SIG-M5 treated with dmso at 0.1 percent for 504 hours (cell line): ENCODE data around the gene ARMC3.
"Not testable (repeated sequence)": the region's sequence is repeated elsewhere in the genome, so short reads cannot be mapped to it uniquely, and the experiment has no call there.

ENCODE experiments used
- DNase-seq: peaks from one replicate; lab custom pipeline; 2025; ENCODE audit not compliant: unreplicated experiment; lab: John Stamatoyannopoulos, UW

ARMC3 gene

DNA sequence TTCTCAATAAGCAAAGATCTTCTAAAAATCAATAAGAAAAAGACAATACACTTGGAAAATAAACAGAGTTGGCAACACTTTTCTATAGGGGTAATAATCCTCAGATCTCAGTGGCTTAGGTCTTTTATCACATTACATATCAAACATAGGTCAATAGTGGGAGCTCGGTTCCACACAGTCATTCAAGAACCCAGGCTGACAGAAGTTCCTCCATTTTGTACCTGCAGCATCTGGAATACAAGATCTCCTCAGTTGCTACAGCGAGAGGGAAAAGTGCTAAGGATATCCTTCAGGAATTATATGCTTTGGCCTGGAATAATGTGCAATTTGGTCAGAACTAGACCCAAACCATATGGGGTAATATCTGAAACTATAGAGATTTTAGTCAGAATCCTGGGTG, 112.1 kb downstream of the ARMC3 start:
- DNase-seq = no peak

DNA sequence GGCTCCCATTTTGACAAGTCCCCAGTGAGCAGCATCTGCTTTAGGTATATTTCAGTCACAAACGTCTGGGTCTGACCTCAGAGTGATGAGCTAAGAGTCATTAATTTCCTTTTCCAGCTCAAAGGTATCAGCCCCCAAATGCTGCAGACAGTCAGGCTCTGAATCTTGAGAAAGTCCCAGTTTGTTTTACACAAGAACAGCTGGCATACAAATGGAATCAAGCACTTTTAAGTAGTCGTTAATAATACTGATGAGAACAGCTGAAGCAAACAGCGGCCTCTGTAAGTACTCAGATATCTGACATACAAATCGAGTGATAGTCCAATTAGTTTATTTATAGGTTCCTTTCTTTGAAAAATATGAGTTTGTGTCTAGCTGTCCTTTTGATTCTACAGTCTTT, 118.2 kb downstream of the ARMC3 start:
- no peak for DNase-seq

DNA sequence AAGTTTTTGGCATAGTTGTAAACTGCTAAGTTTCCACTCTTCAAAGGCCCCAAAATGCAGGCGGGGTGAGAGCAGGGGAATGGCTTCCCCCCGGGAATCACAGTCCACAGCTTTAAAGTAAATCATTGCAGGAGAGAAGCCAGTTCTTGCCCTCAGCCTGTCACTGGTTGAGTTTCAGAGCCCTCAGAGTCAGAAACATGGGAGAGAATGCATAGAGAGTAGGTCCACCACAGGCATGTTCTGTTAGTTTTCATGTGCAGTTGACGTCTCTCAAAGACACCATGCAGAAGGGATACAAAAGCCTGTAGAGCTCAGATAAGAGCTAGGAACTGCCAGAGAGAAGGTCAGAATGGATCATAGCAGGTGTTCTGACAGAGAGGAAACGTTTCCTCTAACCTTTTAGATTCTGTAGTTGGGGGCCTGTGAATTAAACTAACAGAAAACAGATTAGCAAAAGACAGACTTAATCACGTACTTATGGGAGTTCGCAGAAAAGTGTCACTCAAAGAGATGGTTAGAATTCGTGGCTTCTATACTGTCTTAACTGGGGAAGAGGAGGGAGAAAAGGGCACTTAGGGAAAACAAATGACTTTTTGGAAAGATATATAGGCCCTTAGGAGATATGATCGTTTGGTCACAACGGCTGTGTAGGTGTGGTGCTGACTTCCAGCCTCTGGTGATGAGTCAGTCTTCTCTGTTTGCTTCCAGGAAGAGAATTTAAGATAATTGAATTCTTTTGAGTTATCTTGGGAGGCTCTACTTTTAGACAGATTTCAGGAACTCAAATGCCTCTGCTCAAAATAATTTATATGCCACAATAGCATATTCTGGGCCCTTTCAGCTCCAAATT, 119.6 kb downstream of the ARMC3 start:
- no peak for DNase-seq

DNA sequence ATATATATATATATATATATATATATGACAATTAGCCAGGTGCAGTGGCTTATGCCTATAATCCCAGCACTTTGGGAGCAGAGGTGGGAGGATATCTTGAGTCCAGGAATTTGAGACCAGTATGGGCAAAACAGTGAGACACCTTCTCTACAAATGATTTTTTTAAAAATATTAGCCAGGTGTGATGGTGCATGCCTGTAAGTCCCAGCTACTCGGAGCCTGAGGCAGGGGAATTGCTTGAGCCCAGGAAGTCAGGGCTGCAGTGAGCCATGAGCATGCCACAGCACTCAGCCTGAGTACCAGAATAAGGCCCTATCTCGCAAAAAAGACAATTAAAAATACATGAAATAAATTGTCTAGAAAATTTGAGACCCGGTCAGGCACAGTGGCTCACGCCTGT, 120.3 kb downstream of the ARMC3 start:
- no peak for DNase-seq

DNA sequence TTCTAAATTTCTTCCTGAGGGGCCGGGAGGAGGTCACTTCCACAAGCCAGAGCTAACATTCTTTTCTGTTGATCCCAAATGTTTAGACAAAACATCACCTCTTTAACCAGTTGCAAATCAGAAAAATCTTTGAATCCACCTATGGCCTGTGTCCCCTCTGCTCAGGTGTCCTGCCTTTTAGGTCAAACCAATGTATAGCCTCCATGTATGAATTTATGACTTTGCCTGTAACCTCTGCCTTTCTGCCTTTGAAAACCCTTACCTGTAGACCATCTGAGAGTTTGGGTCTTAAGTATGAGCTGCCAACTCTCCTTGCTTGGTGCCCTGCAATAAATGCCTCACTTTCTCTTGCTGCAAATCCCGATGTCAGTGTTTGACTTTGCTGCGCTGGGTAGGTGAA, 123.4 kb downstream of the ARMC3 start:
- DNase-seq = no peak

DNA sequence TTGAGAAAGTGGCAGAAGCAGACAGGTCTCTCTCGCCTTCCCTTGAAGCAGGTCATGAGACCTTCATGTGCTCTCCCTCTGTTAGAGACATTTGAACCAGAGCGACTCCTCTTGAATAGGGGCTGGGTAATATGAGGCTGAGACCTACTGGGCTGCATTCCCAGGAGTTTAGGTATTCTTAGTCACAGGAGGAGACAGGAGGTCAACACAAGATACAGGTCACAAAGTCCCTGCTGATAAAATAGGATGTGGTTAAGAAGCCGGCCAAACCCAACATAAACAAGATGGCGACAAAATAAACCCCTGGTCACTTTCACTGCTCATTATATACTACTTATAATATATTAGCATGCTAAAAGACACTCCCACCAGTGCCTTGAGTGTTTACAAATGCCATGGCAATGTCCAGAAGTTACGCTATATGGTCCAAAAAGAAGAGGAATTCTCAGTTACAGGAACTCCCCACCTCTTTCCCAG, 124.0 kb downstream of the ARMC3 start:
- no peak for DNase-seq

DNA sequence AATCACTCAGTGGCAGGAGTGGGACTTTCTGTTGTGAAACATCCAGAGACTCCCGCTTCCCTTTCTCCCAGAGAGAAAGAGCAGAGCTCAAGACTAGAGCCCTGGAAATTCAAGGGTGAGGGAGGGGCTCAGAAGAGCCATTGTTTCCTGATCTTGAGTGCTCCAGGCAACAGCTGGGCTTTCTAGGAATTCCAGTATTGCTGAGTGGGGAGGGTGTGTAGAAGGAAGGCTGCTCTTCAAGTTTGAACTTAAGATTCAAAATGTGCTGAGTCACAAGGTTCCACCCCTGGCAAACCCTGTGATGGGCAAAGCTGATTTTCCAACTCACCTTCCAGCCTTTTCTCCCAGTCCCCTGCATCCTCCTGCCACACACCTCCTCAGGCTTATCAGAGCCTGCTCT, 125.2 kb downstream of the ARMC3 start:
- DNase-seq = peak; percentile 31

DNA sequence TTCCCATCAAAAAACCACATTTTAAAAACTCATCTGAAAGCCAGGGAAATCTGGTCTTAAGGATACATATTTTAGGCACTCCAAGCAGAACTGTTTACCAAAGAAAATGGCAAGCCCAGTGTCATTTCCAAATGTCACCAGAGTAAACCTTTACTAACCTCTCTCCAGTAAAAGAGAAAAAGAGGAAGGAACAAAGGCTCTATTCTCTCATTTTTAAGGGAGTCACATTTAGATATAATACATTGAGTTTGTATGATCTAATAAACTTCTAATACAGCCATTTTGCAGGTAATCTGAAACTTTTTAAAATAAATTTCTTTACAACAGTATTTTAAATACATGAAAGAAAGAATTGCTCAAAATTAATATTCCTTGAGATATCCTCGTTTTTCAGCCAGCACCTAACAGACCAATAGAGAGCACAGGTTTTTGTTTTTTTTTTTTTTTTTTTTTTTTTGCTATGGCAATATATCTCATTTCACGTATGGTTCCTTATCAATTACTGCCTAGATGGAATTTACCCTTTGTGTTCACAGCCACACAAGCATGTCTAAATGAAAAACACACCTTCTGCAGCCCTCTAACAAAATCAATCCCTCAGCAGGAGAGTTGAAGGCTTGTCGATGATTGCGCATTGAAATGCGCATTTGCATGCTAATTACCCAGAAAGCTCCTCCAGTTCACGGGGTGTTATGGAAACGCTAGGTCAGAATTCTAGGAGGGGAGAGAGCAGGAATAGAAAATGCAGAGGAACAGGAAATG, 127.8 kb downstream of the ARMC3 start:
- DNase-seq = no peak

DNA sequence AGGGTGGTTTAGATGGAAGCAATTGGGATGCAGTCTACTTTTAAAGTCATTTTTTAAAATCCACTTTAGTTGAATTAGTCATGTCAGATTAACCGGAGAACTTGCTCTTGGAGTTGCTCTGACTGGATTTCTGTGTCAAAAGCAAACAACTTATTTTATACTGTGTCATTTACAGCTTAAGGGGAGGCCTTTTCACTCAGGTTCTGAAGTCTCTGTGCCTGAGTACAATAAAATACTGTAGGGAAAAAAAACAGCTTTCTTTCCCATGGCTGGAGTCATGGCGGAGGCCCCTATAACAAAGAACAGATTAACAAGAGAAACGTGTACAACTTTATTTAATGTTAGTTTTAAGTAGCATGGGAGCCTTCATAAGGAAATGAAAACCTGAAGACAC, 128.3 kb downstream of the ARMC3 start:
- DNase-seq = no peak

DNA sequence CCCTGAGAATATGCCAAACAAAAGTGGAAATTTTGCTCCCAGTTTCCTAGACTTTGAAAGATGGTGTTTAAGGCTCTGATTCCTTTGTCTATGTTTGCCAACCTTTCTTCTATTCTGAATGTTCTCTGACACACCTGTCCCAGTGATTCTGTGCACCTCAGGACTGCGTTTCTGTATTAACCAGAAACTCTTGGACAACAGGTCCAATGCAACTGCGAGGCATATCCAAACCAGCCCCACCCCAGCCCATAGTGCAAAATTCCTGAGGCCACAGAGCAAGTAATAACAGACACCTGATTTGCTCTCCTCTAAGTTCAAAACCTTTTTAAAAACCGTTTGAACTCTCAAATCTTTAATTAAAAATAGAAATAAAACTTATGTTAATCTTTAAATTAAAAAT, 130.5 kb downstream of the ARMC3 start:
- DNase-seq = no peak

DNA sequence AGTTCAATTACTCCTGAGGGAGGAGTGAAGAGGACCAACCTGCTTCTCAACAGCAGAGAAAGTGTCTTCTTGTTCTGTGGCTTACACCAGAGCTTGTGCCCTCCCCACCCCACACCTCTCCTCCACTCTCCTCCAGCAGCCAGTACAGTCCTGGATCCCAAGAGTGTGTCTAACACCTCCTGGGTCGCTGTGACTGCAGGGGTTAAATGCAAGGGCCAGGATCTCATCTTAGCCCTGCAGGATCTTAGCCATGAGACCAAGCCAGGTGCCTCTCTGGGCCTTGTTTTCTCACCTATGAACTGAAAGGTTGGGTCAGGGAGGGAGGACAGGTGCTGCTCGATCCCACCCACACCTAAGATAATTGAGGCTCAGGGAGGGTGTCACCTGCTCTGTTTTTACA, 133.1 kb downstream of the ARMC3 start:
- no peak for DNase-seq

DNA sequence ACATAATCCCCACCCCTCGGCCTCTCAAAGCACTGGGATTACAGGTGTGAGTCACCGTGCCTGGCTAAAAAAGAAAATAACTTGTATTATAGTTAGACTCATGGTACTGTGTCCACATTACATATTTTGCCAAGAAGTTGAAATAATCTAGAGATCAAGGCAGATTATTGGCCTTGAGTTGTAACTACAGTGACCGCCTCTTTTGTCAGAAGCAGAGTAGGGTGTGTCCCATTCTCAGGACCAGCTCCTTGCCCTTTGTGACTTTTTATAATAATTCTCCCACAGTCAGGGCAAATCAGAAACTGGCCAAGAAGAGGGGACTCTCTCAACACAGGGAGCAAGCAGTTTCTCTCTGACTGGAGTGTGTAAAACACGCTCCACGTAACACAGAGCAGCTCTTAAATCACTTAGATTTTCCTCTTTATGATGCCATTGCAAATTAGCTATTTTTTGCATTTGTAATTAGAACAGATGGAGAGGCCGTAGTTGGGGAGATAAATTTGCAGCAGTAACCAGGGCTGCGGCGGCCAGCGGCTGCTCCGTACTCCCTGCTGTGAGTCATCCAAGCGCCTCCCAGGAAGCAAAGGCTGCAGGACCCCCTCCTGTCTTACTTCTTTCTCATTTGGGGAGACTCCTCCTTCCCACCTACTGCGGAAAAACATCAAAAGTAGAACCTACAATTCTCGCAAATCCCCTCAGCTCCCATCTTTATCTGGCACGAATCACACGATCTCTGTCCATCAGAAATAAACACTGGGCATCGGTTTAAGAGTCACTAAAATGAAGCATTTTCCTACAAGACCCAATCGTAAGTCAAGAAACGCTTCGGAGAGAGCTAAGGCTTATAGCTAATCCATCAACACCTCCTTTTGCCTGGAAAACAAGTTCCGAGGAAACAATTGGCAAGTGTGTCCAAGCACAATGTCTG, 135.5 kb downstream of the ARMC3 start:
- DNase-seq = no peak

DNA sequence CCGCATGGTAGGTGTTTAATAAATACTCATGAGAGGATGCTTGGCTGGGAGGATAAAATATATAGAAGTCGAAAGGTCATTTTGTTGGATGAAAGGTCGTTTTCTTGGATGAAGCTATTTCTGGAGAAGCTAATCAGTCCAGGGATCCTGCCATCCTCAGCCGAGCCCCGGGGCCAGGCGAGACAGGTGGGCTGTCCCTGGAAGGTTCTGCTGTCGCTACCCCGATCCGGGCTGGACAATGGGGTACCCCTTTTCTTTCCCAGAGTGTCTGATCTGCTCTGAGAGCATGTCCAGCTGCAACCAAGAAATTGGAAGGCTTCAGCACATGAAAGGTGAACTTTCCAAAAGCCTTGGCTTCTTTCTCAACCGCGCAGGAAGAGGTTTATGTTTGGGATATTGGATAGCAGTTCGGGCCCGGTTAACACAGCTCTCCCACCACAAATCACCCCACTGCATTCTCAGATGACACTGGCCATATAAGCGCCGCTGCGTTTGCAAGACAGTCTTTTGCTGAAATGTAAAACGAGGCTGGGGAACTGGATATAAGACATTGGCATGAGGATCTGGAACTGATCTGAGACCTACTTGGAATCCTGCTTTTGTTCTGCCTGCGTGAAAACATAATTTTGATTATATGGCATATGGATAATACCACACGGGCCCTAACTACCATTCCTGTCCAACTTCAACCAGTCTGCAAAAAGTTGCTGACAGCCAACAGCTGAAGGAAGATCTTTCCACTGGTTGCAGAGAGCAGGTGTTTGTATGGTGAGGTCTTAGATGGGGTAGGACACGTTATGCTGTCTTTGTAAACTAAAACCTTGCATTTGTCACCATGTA, 136.3 kb downstream of the ARMC3 start:
- no peak for DNase-seq

DNA sequence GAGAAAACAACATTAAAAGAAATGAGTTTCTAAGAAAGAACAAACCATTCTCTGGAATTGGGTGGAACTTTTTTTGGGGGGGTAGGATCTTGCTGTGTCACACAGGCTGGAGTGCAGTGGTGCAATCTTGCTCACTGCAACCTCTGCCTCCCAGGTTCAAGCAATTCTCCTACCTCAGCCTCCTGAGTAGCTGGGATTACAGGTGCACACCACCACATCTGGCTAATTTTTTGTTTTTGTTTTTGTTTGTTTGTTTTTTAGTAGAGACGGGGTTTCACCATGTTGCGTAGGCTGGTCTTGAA, 136.9 kb downstream of the ARMC3 start:
- not testable (repeated sequence) for DNase-seq

DNA sequence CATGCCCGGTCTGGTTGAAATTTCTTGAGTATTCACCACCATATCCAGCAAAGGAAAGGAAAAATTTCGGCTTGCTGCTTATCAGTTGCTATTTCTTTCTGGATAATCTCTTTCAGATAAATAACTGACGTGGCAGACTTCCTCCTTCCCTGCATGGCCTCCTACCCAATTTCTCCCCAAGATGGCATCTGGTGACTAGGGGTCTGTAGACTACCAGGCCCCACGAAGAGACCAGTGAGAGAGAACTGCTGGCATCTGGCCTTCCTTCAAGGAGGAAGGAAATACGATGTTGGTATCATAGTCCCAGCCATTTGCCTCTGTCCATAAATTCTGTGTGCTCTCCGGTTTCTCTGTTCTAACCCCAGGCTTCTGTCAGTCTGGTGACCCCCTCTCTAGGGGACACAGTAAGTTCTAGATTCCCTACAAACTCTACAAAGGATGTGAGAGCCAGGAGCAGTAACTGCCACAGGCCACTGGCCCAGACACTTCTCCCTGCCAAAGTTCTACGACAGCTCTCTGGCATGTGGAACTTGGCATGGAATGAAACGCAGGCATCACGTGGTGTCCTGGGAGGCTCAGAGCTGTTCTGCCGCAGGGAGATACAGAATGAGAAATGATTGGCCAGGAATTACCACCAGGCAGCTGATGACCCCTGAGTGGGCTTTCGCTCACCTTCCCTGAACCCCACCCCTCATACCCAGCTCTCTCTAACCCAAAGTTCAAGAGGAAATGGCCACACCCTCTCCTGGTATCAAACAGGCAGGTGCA, 137.5 kb downstream of the ARMC3 start:
- DNase-seq = no peak

DNA sequence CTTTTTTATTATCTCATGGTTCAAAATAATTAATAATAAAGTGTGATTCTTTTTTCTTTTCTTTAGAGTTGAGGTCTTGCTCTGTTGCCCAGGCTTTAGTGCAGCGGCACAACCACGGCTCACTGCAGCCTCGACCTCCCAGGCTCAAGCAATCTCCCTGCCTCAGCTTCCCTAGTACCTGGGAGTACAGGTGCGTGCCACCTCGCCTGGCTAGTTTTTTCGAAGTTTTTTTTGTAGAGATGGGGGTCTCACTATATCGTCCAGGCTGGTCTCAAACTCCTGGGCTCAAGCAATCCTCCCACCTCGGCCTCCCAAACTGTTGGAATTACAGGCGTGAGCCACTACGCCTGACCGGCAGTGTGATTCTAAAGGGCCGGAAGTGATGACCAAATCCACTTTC, 139.5 kb downstream of the ARMC3 start:
- no peak for DNase-seq

DNA sequence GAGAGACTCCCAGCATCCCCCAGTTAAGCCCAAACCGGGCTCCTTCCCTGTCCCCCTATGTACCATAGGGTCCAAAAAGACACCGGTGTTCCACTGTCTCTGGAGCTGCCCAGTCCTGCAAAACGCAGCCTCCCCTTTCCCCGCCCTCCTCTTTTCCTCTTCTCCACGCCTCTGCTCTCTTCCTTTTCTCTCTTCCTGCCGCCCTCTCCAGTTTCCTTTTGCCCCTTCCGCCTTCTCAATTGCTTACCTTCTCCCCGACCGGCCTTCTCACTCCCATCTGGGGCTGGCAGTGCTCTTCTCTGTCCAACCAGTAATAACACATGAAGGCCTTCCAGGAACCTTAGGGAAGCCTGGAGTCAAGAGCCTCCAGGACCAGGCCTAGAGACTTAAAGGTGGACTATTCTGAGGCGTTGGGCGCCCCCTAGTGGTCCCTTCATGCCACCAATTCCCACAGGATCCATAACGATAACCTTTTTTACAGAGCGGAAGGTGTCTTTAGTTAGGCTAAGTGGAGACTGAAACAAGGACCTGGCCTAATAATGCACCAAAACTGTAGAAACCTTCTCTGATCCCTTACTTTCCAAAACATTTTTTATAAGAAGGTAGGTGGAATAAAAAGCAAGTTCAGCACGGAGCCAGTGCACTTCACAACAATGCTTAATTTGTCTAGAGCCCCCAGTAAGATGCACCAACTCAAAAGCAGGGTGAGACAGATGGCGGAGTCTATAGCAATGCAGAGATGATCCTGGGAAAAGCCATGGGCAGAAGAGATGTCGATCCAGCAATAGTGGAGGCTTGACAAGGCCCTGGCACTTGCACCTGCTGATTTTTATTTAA, 140.3 kb downstream of the ARMC3 start:
- DNase-seq = peak; percentile 56

DNA sequence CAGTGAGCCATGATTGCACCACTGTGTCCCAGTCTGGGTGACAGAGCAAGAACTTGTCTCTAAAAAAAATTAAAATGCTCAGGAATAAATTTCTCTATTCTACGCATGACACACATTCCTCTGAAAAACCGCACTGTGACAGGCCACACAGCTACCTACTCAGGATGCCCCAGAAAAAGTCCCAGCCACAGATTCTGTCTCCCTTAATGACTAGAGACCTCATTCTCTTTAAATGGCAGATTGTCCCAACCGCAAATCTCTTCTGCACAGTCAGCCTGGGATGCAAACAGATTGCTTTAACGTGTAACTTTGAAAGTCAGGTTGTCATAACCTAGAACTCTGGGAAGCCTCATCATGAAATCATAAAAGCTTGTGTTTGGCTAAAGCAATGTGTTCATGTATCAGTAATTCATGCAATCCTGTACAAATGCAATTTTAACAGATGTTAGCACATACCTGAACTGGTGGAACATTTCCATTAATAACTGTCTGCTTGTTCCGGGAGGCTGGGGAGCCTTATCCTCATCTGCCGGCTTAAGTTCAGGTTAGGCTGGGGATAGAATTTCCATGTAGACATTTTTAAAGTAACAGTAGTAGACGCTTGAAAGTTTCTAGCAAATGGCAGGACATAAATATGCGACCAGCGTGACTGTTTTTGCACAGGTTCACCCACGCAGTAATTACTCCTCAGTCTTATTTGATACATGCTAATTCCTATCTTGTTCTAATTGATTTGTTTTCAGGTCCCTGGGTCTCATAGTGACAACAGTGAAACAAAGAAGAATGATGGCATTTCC, 141.4 kb downstream of the ARMC3 start:
- no peak for DNase-seq
